Skin of body (tissue), 2 donors: ENCODE results near the gene RBM12. TPM values are rescaled to one million over a fixed set of nuclear protein-coding genes. Genes with fewer than 3 reads are reported as not detected.

Experiments
- DNase-seq: peaks from one replicate; lab custom pipeline; 2025; lab: John Stamatoyannopoulos, UW
- total RNA-seq: library from RNA; depleted of rRNA; stranded (reverse); fragments of >200 nt; gene quantifications from one replicate; pipeline ENCODE4 v1.2.3, GENCODE V29; 2014

Gene RBM12
- total RNA-seq, 1 donor from 2014 or later: 39.2 TPM

GRCh38 chr20:35625584-35626385 is 38.9 kb downstream of the RBM12 start:
- DNase-seq: no peak

DNA sequence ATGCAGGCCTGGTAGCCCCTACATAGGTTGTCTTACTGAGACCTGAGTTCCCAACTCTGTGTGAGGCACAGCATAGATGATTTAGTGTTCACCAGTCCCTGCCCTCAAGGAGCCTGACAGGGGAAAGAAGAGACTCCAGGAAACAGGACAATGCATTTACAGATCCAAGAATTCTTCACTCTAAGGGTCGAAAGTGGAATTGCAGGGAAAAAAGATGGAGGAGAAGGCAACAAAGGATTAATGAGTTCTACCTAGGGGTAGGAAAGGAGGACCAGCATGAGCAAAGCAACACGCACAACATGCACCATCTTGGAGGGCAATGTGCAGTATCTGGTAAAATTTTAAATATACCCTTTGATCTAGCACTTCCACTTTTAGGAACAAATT is 43.1 kb downstream of the RBM12 start:
- no peak for DNase-seq

DNA sequence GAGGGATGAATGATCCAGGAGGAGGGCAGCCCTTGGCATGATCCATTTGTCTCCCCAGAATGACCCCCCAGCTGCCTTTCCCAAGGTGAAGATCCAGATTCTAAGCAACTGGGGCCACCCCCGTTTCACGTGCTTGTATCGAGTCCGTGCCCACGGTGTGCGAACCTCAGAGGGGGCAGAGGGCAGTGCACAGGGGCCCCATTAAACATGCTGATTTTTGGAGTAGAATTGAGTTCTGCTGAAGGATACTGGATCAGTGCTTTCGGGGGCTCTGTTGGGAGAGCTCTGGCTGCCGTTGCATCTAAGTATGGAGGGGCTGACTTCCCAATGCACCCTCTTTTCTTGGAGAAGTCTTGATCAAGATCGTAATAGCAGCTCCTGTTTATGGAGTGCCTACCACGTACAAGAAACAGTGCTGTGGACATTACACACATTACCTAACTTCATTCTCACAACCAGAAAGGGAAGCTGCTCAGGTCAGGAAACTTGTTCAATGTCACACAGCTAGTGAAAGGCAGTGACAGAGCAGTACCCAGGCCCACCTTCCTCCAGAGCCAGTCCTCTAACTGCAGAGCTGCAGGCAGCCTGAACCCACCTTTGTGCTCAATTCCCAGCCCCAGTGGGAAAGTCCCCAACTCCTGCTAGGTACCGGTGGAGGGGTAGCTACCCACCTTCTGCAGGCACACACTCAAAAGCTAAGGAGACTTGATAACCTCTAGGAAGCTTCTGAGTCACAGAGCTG is 43.7 kb downstream of the RBM12 start:
- DNase-seq: no peak

DNA sequence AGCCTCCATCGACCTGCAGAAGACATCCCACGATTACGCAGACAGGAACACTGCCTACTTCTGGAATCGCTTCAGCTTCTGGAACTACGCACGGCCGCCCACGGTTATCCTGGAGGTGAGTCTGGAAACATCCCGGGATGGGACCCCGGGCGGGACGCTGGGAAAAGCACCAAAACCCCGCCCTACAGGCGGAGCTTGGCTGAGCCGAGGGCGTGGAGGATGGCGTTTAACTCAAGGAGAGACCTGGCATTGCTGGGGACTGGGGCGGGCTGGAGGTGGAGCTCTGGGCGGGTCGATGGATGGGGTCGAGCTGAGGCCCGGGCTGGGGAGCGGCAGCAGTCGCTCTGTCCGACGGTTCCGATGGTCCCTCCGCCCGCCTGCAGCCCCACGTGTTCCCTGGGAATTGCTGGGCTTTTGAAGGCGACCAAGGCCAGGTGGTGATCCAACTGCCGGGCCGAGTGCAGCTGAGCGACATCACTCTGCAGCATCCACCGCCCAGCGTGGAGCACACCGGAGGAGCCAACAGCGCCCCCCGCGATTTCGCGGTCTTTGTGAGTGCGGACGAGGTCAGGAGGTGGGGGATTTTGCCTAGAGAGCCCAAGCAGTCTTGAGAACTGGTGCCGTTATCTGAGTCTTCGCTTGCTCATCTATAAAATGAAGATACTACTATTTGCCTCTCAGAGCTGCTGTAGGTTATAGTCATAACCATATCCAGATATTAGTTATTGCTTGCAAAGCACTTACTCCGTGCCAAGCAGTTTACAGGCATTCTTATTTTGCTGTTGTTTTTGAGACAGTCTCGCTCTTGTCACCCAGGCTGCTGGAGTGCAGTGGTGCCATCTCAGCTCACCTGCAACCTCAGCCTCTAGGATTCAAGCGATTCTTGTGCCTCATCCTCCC is 45.3 kb downstream of the RBM12 start:
- DNase-seq: no peak

DNA sequence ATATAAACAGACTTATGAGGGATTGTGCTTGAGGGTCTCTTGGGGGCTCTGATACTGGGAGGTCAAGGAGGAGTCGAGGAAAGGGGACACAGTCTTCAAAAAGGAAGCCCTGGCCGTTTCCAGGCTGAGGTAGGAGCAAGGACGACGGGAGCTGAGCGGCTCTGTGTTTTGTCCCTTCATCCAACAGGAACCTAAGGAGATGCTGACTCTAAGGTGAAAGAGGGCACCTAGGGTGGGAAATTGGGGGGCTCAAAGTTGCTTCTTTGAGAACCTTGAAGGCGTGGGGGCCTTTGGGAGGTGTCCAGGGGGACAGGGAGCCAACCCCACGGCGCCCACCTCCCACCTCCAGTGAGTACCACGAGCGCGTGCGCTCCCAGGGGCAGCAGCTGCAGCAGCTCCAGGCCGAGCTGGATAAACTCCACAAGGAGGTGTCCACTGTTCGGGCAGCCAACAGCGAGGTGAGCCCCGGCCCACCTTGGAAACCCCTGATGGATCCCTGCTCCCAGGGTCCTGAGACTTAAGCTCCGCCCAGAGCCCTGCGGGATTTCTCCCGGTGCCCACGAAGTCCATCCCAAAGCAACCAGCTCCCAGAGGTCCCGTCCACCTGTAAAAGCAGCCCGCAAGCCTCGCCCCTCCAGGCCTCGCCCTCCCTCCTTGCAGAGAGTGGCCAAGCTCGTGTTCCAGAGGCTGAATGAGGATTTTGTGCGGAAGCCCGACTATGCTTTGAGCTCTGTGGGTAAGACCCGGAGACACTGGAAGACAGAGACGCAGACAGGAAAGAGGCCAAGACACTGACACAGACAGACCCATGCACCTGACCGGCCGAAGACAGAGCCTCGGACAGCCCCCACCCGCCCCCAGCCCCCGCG is 46.2 kb downstream of the RBM12 start:
- no peak for DNase-seq

- peak; percentile 49 for DNase-seq
Measured at GRCh38 chr20:35617397-35618262, 47.1 kb downstream of the RBM12 start.

DNA sequence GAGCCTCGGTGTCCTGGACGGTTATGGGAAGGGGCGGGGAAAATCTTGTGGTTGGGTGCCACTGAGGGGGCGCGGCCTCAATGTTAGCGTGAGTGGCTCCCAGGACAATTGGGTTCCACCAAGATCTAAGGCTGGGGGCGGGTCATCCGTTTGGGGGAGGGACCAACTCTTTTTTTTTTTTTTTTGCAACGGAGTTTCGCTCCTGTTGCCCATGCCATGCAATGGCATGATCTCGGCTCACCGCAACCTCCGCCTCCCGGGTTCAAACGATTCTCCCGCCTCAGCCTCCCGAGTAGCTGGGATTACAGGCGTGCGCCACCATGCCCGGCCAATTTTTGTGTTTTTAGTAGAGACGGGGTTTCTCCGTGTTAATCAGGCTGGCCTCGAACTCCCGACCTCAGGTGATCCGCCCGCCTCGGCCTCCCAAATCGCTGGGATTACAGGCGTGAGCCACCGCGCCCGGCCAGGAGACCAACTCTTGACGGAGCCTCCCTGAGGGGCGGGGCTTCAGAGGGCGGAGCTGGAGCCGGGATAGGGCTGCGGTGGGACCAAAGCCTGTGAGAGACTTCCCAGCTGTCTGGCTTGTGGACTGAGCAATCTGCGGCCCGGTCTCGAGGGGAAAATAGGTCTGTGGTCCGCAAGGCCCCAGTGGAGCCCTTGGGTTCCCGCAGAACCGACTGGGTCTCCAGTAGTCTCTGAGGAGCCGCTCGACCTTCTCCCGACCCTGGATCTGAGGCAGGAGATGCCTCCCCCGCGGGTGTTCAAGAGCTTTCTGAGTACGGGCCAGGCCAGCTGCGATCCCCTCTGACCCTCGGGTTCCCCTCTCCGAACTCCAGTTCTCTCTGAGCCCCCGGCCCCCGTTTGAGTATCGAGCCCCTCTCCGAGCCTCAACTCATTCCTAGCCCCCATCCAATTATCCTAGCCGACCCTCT is 48.0 kb downstream of the RBM12 start:
- DNase-seq: peak; percentile 17

DNA sequence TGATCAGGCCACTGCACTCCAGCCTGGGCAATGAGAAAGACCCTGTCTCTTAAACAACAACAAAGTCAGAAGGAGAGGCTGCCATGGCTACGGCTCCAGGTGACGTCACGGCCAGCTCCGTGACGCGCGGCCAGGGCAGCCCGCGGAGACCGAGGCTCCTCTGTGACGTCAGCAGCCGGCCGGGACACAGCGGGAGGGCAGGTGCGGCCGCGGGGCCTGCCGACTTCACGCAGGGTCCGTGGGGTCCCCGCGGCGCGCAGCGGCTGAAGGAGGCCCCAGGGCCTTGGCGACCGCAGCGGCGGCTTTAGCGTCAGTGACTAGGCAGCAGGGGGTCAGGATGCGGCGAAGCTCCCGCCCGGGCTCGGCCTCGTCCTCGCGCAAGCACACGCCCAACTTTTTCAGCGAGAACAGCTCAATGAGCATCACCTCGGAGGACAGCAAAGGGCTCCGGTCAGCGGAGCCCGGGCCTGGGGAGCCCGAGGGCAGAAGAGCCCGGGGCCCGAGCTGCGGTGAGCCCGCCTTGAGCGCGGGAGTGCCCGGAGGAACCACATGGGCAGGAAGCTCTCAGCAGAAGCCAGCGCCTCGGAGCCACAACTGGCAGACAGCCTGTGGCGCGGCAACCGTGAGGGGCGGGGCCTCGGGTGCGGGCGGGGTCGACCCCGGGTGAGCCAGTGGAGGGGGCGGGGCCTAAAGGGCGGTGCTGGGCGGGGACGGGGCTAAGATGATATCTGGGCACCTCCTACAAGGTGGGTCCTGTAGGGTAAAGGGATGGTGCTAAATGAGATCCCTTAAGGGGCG is 48.8 kb downstream of the RBM12 start, which contains the start of gene SPAG4:
TSS of gene SPAG4 (plus strand) at position 163 of the 798 bp plus-strand sequence. CDS start at position 338, 175 bp downstream.
- peak; percentile 93 for DNase-seq

GRCh38 chr20:35611482-35611881 is 53.2 kb downstream of the RBM12 start:
- DNase-seq: no peak

DNA sequence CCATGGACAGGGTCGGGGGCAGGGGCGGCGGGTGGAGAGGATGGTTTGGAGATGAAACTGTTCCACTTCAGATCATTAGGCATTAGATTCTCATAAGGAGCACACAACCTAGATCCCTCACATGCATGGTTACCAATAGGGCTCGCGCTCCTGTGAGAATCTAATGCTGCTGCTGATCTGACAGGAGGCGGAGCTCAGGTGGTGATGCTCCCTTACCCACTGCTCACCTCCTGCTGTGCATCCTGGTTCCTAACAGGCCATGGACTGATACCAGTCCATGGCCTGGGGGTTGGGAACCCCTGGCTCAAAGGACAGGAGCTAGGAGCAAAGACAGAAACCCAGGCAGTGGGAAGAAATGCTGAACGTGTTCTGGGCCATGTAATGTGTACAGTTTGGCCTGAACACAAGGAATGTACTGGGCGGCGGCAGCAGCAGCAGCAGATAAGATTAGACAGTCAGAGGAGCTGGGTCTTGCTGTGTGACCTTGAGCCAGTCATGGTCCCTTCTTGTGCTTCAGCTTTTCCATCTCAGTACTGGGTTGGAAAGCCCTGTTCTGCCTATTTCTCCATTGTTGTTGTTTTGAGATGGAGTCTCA is 53.8 kb downstream of the RBM12 start:
- DNase-seq: no peak

GRCh38 chr20:35607003-35607735 is 57.5 kb downstream of the RBM12 start:
- DNase-seq: no peak

DNA sequence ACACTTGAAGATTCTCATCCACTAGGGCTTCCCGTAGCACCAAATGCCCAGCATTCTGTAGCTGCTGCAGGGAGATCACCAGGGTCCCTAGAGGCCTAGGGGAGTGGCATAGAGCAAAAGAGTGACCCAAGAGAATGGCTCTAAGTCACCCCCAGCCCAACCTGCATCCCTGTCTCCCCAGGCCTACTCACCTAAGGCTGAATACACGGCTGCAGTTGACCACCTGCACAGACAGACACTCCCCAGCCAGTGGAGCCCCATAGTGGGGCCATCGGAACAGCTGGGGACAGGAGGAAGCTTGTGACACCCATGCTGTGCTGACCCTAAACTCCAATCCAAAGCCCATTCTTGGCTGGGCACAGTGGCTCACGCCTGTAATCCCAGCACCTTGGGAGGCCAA is 58.6 kb downstream of the RBM12 start:
- no peak for DNase-seq

DNA sequence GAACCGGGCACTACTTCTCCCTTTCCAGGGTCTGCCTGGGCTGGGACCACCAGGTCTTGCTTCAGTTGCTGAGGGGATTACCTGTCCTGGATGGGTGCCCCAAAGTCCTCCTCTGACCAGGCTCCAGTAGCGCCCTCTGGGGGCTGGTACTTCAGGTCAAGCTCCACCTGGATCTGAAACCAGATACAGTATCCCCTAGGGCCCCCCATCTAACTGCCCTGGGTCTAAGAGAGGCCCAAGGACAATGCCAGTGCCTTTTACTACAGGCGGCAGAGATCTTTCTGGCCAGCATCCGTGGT is 60.3 kb downstream of the RBM12 start:
- DNase-seq: no peak

- no peak for DNase-seq
Measured at GRCh38 chr20:35603695-35604448, 60.8 kb downstream of the RBM12 start.

GRCh38 chr20:35602851-35603495 is 61.7 kb downstream of the RBM12 start:
- DNase-seq: no peak

DNA sequence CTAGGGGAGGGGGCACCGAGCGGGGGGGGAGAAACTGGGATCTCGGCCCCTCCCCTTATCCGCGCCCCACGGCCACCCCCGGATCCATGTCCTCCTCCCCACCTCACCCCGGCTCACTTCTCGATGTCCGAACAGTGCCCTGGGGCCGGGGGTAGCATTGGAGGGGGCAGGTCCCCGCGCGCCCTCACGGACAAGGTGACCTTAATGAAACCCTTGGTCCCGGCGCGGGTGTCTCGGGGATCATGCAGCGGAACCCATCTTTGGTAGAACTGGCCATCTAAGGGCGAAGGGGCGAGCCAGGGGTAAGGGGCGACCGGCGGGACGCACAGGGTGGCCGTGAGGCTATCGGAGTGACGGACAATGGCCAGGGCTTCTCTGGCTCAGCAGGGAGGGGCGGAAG is 62.7 kb downstream of the RBM12 start:
- DNase-seq: no peak
